GM18499 (cell line): ENCODE results near the gene SLC66A2.
"Not testable (repeated sequence)": the region's sequence is repeated elsewhere in the genome, so short reads cannot be mapped to it uniquely, and the experiment has no call there.

Experiments
- ATAC-seq: cut with Tn5 transposase; IDR thresholded peaks from one replicate; pipeline ENCODE4 v1.9.1; 2021; ENCODE audit warnings: moderate number of reproducible peaks; ENCODE audit not compliant: insufficient read depth, unreplicated experiment

The SLC66A2 gene

GRCh38 chr18:79951545-79952455 is at the start of gene SLC66A2:
TSS of gene SLC66A2 (minus strand) at chr18:79951653. CDS start at chr18:79950926, 727 bp downstream.
- ATAC-seq: peak; percentile 30

GRCh38 chr18:80000877-80001276 is 49.4 kb upstream of the SLC66A2 start:
- no peak for ATAC-seq

- ATAC-seq: not testable (repeated sequence)
Observed at GRCh38 chr18:79999701-80000100, 48.2 kb upstream of the SLC66A2 start.

GRCh38 chr18:79991494-79991893 is 40.0 kb upstream of the SLC66A2 start:
- no peak for ATAC-seq

GRCh38 chr18:79989195-79989497 is 37.7 kb upstream of the SLC66A2 start:
- no peak for ATAC-seq

- peak; percentile 83 for ATAC-seq
Observed at GRCh38 chr18:79988451-79989194, 37.2 kb upstream of the SLC66A2 start, which contains the start of gene TXNL4A. TSS of gene TXNL4A (minus strand) at chr18:79988563. CDS start at chr18:79988392, 171 bp downstream.

GRCh38 chr18:79988071-79988450 is 36.6 kb upstream of the SLC66A2 start:
- peak; percentile 36 for ATAC-seq

GRCh38 chr18:79987566-79987965 is 36.1 kb upstream of the SLC66A2 start:
- ATAC-seq: no peak

GRCh38 chr18:79986726-79987125 is 35.3 kb upstream of the SLC66A2 start:
- no peak for ATAC-seq

- no peak for ATAC-seq
Observed at GRCh38 chr18:79985172-79985571, 33.7 kb upstream of the SLC66A2 start.

- ATAC-seq: no peak
Observed at GRCh38 chr18:79983793-79984192, 32.3 kb upstream of the SLC66A2 start.

GRCh38 chr18:79983253-79983652 is 31.8 kb upstream of the SLC66A2 start:
- ATAC-seq: no peak

GRCh38 chr18:79982736-79983135 is 31.3 kb upstream of the SLC66A2 start:
- no peak for ATAC-seq

- no peak for ATAC-seq
Observed at GRCh38 chr18:79980585-79980984, 29.1 kb upstream of the SLC66A2 start.

- no peak for ATAC-seq
Observed at GRCh38 chr18:79979843-79980242, 28.4 kb upstream of the SLC66A2 start.

GRCh38 chr18:79975985-79976680 is 24.7 kb upstream of the SLC66A2 start:
- ATAC-seq: no peak

GRCh38 chr18:79975043-79975442 is 23.6 kb upstream of the SLC66A2 start:
- ATAC-seq: no peak

- no peak for ATAC-seq
Observed at GRCh38 chr18:79974025-79974654, 22.7 kb upstream of the SLC66A2 start.

- ATAC-seq: no peak
Observed at GRCh38 chr18:79973517-79973916, 22.1 kb upstream of the SLC66A2 start.

GRCh38 chr18:79972720-79973119 is 21.3 kb upstream of the SLC66A2 start:
- no peak for ATAC-seq
